Liver (tissue), 9 donors: ENCODE data around the gene CFAP410. TPM values are rescaled to one million over a fixed set of nuclear protein-coding genes. Genes with fewer than 3 reads are reported as not detected.

ENCODE experiments used
- DNase-seq: peaks from one replicate; pipeline ENCODE4 v3.0.0-alpha.2; 2017; ENCODE audit warnings: low spot score
- H3K27ac ChIP-seq, 2 donors: one replicate each; pipeline ENCODE4 v1.7.0; 2013; ENCODE audit warnings: inconsistent platforms in 2 of 2, low read length in 2 of 2, control low read depth in 1 of 2, low read depth in 1 of 2, mild to moderate bottlenecking in 1 of 2
- H3K27me3 ChIP-seq, 4 donors: one replicate each; pipeline versions ENCODE4 v1.6.1 to v1.7.0; 2013; ENCODE audit warnings: low read length in 3 of 4, inconsistent platforms in 1 of 4, mild to moderate bottlenecking in 1 of 4, moderate library complexity in 1 of 4; ENCODE audit not compliant: control insufficient read depth in 4 of 4, insufficient read depth in 4 of 4
- H3K36me3 ChIP-seq, 4 donors: one replicate each; pipeline versions ENCODE4 v1.6.1 to v1.7.0; 2013; ENCODE audit warnings: low read length in 3 of 4, mild to moderate bottlenecking in 3 of 4, low read depth in 1 of 4, moderate library complexity in 1 of 4; ENCODE audit not compliant: control insufficient read depth in 4 of 4, insufficient read depth in 3 of 4
- H3K4me1 ChIP-seq, 4 donors: one replicate each; pipeline versions ENCODE4 v1.6.1 to v1.7.0; 2013; ENCODE audit warnings: low read length in 3 of 4, mild to moderate bottlenecking in 3 of 4, moderate library complexity in 1 of 4; ENCODE audit not compliant: control insufficient read depth in 4 of 4, insufficient read depth in 4 of 4
- H3K4me3 ChIP-seq, 3 donors: one replicate each; pipeline versions ENCODE4 v1.6.1 to v1.7.0; 2013; ENCODE audit warnings: low read length in 3 of 3, control low read depth in 1 of 3, low read depth in 1 of 3, mild to moderate bottlenecking in 1 of 3
- H3K9ac ChIP-seq, 2 donors: one replicate each; pipeline ENCODE4 v1.7.0; 2013; ENCODE audit warnings: low read length in 2 of 2, mild to moderate bottlenecking in 2 of 2, moderate library complexity in 2 of 2, control low read depth in 1 of 2, low read depth in 1 of 2
- H3K9me3 ChIP-seq, 4 donors: one replicate each; pipeline versions ENCODE4 v1.6.1 to v1.7.0; 2013; ENCODE audit warnings: low read length in 3 of 4; ENCODE audit not compliant: control insufficient read depth in 4 of 4
- EGR1 ChIP-seq, 2 donors: IDR thresholded peaks; 2 replicates each; pipeline ENCODE4 v1.6.1; 2016 to 2018; ENCODE audit warnings: antibody characterized with exemption in 2 of 2, low read depth in 2 of 2
- FOXA1 ChIP-seq: IDR thresholded peaks from 2 replicates; pipeline ENCODE4 v1.6.1; 2016; ENCODE audit warnings: antibody characterized with exemption
- FOXA2 ChIP-seq: IDR thresholded peaks from 2 replicates; pipeline ENCODE4 v1.6.1; 2016; ENCODE audit warnings: antibody characterized with exemption
- GABPA ChIP-seq, 2 donors: IDR thresholded peaks in 1 of 2; conservative IDR thresholded peaks in 1 of 2; 2 replicates each; pipeline ENCODE4 v1.6.1; 2016; ENCODE audit warnings: antibody characterized with exemption in 2 of 2, mild to moderate bottlenecking in 1 of 2, moderate library complexity in 1 of 2
- HNF4A ChIP-seq, 2 donors: conservative IDR thresholded peaks; 2 replicates each; pipeline ENCODE4 v1.6.1; 2016; ENCODE audit warnings: antibody characterized with exemption in 2 of 2, mild to moderate bottlenecking in 2 of 2
- HNF4G ChIP-seq: IDR thresholded peaks from 2 replicates; pipeline ENCODE4 v1.6.1; 2016; ENCODE audit warnings: antibody characterized with exemption
- JUND ChIP-seq, 2 donors: IDR thresholded peaks; 2 replicates each; pipeline ENCODE4 v1.6.1; 2016; ENCODE audit warnings: antibody characterized with exemption in 2 of 2
- NR2F2 ChIP-seq: IDR thresholded peaks from 2 replicates; pipeline ENCODE4 v1.6.1; 2016; ENCODE audit warnings: antibody characterized with exemption
- RAD21 ChIP-seq, 2 donors: IDR thresholded peaks; 2 replicates each; pipeline ENCODE4 v1.6.1; 2016; ENCODE audit warnings: antibody characterized with exemption in 2 of 2, mild to moderate bottlenecking in 2 of 2
- RXRA ChIP-seq, 2 donors: IDR thresholded peaks; 2 replicates each; pipeline ENCODE4 v1.6.1; 2017 to 2018; ENCODE audit warnings: antibody characterized with exemption in 2 of 2, mild to moderate bottlenecking in 1 of 2
- TAF1 ChIP-seq: conservative IDR thresholded peaks from 2 replicates; pipeline ENCODE4 v1.6.1; 2016; ENCODE audit warnings: antibody characterized with exemption, mild to moderate bottlenecking
- YY1 ChIP-seq: IDR thresholded peaks from 2 replicates; pipeline ENCODE4 v1.6.1; 2016; ENCODE audit warnings: antibody characterized with exemption, mild to moderate bottlenecking
- WGBS: extraction: QIAGEN DNeasy Blood & Tissue Kit; methylation state at CpG from one replicate; pipeline ENCODE4 v1.1.7; 2013; 5-methylcytosine and 5-hydroxymethylcytosine counted together
- polyA plus RNA-seq, 2 donors: library from polyadenylated mRNA; stranded (reverse) in 1 of 2; unstranded in 1 of 2; fragments of 200-250 nt in 1 of 2; fragments of >200 nt in 1 of 2; fragmentation: Nextera tagmentation in 1 of 2; extraction: Ambion mirVana in 1 of 2; gene quantifications; one replicate each; pipeline versions ENCODE4 v1.2.1 to v1.2.3, GENCODE V29; 2013 to 2015
- total RNA-seq, 2 donors: library from RNA; depleted of rRNA; stranded (reverse); fragments of >200 nt; gene quantifications; one replicate each; pipeline ENCODE4 v1.2.3, GENCODE V29; 2014
- TF ChIP-seq, protein P1 (sequence below): IDR thresholded peaks from 2 replicates; pipeline ENCODE4 v1.6.1; 2016; ENCODE audit warnings: antibody characterized with exemption
- TF ChIP-seq, protein P2 (sequence below): IDR thresholded peaks from 2 replicates; pipeline ENCODE4 v1.6.1; 2016; ENCODE audit warnings: antibody characterized with exemption
- TF ChIP-seq, protein P3 (sequence below): IDR thresholded peaks from 2 replicates; pipeline ENCODE4 v1.6.1; 2016; ENCODE audit warnings: antibody characterized with exemption, mild to moderate bottlenecking
- TF ChIP-seq, protein P4 (sequence below): IDR thresholded peaks from 2 replicates; pipeline ENCODE4 v1.6.1; 2016; ENCODE audit warnings: antibody characterized with exemption
- TF ChIP-seq, protein P5 (sequence below): fragments of 150-350 bp; IDR thresholded peaks from 2 replicates; pipeline ENCODE4 v1.5.1; 2017; ENCODE audit warnings: improper control_type of control experiment, low read depth, low read length; ENCODE audit not compliant: missing input control
- donor health status: healthy.
- donor health status: healthy.
- donor health status: healthy.
- donor health status: healthy.
- donor health status: healthy.

Gene CFAP410
- total and polyA plus RNA-seq, 4 donors = 7.9 to 16.3 (median 12.3) TPM

DNA sequence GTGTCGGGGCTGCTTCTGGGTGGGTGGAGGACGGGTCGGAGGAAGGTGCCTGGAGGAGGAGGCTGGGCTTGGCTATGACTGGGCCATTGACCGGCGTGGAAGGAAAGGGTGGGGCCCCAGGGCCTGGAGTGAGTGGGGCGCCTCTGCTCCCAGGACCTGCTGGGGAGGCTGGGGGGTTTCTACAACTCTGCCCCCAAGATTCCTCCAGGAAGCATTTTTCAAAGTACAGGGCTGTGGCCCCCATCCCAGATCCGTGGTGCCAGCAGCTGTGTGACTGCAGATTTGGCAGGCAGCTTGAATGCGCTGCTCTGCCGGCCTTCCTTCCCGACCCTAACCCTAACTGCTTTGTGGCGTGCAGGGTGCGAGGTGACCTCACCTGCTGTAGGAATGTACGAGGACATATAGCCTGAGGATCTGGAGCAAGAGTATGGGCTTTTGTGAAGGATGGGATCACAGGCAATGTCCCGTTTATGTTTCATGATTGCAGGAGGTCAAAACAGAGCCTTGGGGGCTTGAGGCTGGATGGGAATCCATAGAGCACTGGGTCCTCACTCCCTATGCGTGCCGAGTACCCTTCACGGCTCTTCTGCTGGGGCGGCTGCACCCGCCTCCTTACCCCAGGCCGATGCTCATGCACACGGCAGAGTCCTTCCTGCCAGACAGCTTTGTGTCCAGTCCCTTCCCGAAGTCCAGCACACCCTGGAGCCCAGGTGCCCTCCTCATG lies 38.9 kb upstream of the CFAP410 start:
- TF ChIP-seq, protein P1, sequence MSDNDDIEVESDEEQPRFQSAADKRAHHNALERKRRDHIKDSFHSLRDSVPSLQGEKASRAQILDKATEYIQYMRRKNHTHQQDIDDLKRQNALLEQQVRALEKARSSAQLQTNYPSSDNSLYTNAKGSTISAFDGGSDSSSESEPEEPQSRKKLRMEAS = no peak
- TF ChIP-seq HNF4G = no peak
- no peak for TF ChIP-seq HNF4A (conservative IDR thresholded peaks at IDR 0.05)
- no peak overlapping the region for H3K27ac ChIP-seq
- no peak overlapping the region for H3K4me3 ChIP-seq
- peaks cover 0 to 2% (median 0%) of the 10 kb centered on the region in 4 donors for H3K4me1 ChIP-seq
- 81% methylated on average over 22 of the region's 22 CpGs for WGBS
- H3K9me3 ChIP-seq = no peaks in the 10 kb centered on the region
- no peaks in the 10 kb centered on the region for H3K27me3 ChIP-seq
- DNase-seq = no peak
- H3K36me3 ChIP-seq = no peaks in the 10 kb centered on the region
- no peak overlapping the region for H3K9ac ChIP-seq

DNA sequence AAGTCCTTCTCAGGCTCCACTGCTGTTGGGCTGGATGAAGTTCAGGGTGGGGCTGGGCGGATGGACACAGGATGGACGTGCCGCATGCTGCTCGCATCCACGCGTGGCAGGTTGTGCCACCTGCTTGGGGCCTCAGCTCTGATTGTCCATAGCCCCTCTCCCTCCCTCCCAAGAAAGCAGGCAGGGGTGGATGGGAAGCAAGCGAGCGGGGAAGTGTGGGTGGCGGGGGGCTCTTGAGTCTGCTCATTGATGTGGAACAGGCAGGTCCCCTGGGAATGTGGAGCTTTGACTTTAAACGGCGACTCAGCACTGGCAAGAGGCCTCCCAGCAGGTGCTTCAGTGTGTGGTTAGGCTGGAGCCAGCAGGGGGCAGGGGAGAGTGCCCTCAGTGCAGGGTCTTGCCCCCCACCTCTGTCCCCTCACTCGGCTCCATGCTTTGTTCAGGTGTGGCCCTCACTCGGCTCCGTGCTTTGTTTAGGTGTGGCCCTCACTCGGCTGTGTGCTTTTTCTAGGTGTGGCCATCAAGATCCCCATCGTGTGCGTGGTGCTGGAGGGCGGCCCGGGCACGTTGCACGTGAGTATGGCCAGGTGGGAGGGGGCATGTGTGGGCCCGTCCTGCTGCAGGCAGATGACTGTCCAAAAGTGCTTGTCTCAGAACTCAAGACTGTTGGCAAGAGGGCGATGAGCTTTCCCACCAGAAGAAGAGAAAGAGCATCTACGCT lies 38.2 kb upstream of the CFAP410 start:
- Histone ChIP-seq H3K27me3 (no peaks in the 10 kb centered on the region), H3K27ac (no peak overlapping the region), H3K36me3 (no peaks in the 10 kb centered on the region), H3K4me3 (no peak overlapping the region), H3K4me1 (peaks cover 0 to 2% (median 0%) of the 10 kb centered on the region in 4 donors), H3K9me3 (no peaks in the 10 kb centered on the region), H3K9ac (no peak overlapping the region)
- no peak for TF ChIP-seq YY1
- TF ChIP-seq, protein P2, sequence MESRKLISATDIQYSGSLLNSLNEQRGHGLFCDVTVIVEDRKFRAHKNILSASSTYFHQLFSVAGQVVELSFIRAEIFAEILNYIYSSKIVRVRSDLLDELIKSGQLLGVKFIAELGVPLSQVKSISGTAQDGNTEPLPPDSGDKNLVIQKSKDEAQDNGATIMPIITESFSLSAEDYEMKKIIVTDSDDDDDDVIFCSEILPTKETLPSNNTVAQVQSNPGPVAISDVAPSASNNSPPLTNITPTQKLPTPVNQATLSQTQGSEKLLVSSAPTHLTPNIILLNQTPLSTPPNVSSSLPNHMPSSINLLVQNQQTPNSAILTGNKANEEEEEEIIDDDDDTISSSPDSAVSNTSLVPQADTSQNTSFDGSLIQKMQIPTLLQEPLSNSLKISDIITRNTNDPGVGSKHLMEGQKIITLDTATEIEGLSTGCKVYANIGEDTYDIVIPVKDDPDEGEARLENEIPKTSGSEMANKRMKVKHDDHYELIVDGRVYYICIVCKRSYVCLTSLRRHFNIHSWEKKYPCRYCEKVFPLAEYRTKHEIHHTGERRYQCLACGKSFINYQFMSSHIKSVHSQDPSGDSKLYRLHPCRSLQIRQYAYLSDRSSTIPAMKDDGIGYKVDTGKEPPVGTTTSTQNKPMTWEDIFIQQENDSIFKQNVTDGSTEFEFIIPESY = no peak
- TF ChIP-seq GABPA (IDR thresholded peaks at IDR 0.05 in 1 of 2, conservative IDR thresholded peaks at IDR 0.05 in 1 of 2) = no peak
- TF ChIP-seq, protein P3, sequence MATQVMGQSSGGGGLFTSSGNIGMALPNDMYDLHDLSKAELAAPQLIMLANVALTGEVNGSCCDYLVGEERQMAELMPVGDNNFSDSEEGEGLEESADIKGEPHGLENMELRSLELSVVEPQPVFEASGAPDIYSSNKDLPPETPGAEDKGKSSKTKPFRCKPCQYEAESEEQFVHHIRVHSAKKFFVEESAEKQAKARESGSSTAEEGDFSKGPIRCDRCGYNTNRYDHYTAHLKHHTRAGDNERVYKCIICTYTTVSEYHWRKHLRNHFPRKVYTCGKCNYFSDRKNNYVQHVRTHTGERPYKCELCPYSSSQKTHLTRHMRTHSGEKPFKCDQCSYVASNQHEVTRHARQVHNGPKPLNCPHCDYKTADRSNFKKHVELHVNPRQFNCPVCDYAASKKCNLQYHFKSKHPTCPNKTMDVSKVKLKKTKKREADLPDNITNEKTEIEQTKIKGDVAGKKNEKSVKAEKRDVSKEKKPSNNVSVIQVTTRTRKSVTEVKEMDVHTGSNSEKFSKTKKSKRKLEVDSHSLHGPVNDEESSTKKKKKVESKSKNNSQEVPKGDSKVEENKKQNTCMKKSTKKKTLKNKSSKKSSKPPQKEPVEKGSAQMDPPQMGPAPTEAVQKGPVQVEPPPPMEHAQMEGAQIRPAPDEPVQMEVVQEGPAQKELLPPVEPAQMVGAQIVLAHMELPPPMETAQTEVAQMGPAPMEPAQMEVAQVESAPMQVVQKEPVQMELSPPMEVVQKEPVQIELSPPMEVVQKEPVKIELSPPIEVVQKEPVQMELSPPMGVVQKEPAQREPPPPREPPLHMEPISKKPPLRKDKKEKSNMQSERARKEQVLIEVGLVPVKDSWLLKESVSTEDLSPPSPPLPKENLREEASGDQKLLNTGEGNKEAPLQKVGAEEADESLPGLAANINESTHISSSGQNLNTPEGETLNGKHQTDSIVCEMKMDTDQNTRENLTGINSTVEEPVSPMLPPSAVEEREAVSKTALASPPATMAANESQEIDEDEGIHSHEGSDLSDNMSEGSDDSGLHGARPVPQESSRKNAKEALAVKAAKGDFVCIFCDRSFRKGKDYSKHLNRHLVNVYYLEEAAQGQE = no peak
- no peak for TF ChIP-seq RAD21 (IDR thresholded peaks at IDR 0.05)
- no peak for TF ChIP-seq FOXA2
- TF ChIP-seq RXRA (IDR thresholded peaks at IDR 0.05) = no peak
- no peak for TF ChIP-seq JUND (IDR thresholded peaks at IDR 0.05)
- TF ChIP-seq EGR1 (IDR thresholded peaks at IDR 0.05; ENCODE audit: low read depth in 2 of 2) = no peak
- no peak for TF ChIP-seq TAF1
- TF ChIP-seq, protein P4, sequence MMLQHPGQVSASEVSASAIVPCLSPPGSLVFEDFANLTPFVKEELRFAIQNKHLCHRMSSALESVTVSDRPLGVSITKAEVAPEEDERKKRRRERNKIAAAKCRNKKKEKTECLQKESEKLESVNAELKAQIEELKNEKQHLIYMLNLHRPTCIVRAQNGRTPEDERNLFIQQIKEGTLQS = no peak
- TF ChIP-seq, protein P5, sequence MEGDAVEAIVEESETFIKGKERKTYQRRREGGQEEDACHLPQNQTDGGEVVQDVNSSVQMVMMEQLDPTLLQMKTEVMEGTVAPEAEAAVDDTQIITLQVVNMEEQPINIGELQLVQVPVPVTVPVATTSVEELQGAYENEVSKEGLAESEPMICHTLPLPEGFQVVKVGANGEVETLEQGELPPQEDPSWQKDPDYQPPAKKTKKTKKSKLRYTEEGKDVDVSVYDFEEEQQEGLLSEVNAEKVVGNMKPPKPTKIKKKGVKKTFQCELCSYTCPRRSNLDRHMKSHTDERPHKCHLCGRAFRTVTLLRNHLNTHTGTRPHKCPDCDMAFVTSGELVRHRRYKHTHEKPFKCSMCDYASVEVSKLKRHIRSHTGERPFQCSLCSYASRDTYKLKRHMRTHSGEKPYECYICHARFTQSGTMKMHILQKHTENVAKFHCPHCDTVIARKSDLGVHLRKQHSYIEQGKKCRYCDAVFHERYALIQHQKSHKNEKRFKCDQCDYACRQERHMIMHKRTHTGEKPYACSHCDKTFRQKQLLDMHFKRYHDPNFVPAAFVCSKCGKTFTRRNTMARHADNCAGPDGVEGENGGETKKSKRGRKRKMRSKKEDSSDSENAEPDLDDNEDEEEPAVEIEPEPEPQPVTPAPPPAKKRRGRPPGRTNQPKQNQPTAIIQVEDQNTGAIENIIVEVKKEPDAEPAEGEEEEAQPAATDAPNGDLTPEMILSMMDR = no peak
- TF ChIP-seq FOXA1 = no peak
- no peak for TF ChIP-seq NR2F2
- no peak for TF ChIP-seq HNF4A (conservative IDR thresholded peaks at IDR 0.05)
- 80% methylated on average over 24 of the region's 24 CpGs for WGBS
- DNase-seq = no peak
